ENCODE results near the gene ZNF883. TPM values are rescaled to one million over a fixed set of nuclear protein-coding genes. Genes with fewer than 3 reads are reported as not detected.

The ZNF883 gene
- total and polyA plus RNA-seq, 12 donors, result 0.24 to 7.0 (median 0.77) TPM; not detected in 4

GRCh38 chr9:112971415-112971814 is 40.6 kb downstream of the ZNF883 start:
- TF ChIP-seq POLR2A (IDR thresholded peaks at IDR 0.05) (no peak), CTCF (IDR thresholded peaks at IDR 0.05) (no peak)
- Histone ChIP-seq H3K36me3 (replicated peaks in 1 of 2) (no peaks in the 10 kb centered on the region), H3K9me3 (replicated peaks in 1 of 3) (no peaks in the 10 kb centered on the region), H3K4me1 (replicated peaks in 1 of 2) (no peaks in the 10 kb centered on the region), H3K4me3 (no peak overlapping the region), H3K27ac (no peak overlapping the region), H3K27me3 (no peaks in the 10 kb centered on the region)
- WGBS, 4 donors, result 12 to 27% (median 20%) methylated on average over 5 of the region's 5 CpGs
- DNase-seq, result peak in 1 of 7 donors; percentile 4
- intact Hi-C loops (cut with DNase I), result no loop called here

- intact Hi-C loops (cut with DNase I), result no loop called here
- no peaks in the 10 kb centered on the region for H3K4me1 ChIP-seq (replicated peaks in 1 of 2)
These were observed 41.1 kb downstream of the ZNF883 start for GRCh38 chr9:112970939-112971338.

GRCh38 chr9:112969730-112970129 is 42.3 kb downstream of the ZNF883 start:
- no peaks in the 10 kb centered on the region for H3K4me1 ChIP-seq (replicated peaks in 1 of 2)
- DNase-seq, result no peak
- WGBS, 4 donors, result 15 to 43% (median 35%) methylated on average over 4 of the region's 4 CpGs
- no peak for TF ChIP-seq CTCF (IDR thresholded peaks at IDR 0.05)
- no peaks in the 10 kb centered on the region for H3K27me3 ChIP-seq
- no peaks in the 10 kb centered on the region for H3K9me3 ChIP-seq (replicated peaks in 1 of 3)
- intact Hi-C loops (cut with DNase I), result no loop called here
- H3K36me3 ChIP-seq (replicated peaks in 1 of 2), result no peaks in the 10 kb centered on the region
- H3K4me3 ChIP-seq, result no peak overlapping the region
- H3K27ac ChIP-seq, result no peak overlapping the region

More at GRCh38 chr9:112970939-112971338, 41.1 kb downstream of the ZNF883 start:
- TF ChIP-seq POLR2A (IDR thresholded peaks at IDR 0.05) (no peak), CTCF (IDR thresholded peaks at IDR 0.05) (no peak)
- Histone ChIP-seq H3K27ac (no peak overlapping the region), H3K36me3 (replicated peaks in 1 of 2) (no peaks in the 10 kb centered on the region), H3K4me3 (no peak overlapping the region), H3K9me3 (replicated peaks in 1 of 3) (no peaks in the 10 kb centered on the region), H3K27me3 (no peaks in the 10 kb centered on the region)
- DNase-seq, result no peak
- WGBS, 4 donors, result 48 to 55% (median 50%) methylated on average over 6 of the region's 6 CpGs

GRCh38 chr9:112955550-112955949 is 56.4 kb downstream of the ZNF883 start:
- no peaks in the 10 kb centered on the region for H3K36me3 ChIP-seq (replicated peaks in 1 of 2)
- no peaks in the 10 kb centered on the region for H3K4me1 ChIP-seq (replicated peaks in 1 of 2)
- intact Hi-C loops (cut with DNase I), result no loop called here
- 28 to 50% (median 46%) methylated on average over 1 of the region's 1 CpG for WGBS, 4 donors
- no peaks in the 10 kb centered on the region for H3K27me3 ChIP-seq
- no peak overlapping the region for H3K4me3 ChIP-seq
- H3K27ac ChIP-seq, result no peak overlapping the region
- TF ChIP-seq CTCF (IDR thresholded peaks at IDR 0.05) (no peak), POLR2A (IDR thresholded peaks at IDR 0.05) (no peak)
- no peak for DNase-seq
- H3K9me3 ChIP-seq (replicated peaks in 1 of 3), result no peaks in the 10 kb centered on the region

Measured in adrenal gland (tissue), 12 donors.